ENCODE data around the gene PCDHA9.
A peak's percentile ranks its signal among the peaks of the same experiment; 100 is the strongest.

The PCDHA9 gene

DNA sequence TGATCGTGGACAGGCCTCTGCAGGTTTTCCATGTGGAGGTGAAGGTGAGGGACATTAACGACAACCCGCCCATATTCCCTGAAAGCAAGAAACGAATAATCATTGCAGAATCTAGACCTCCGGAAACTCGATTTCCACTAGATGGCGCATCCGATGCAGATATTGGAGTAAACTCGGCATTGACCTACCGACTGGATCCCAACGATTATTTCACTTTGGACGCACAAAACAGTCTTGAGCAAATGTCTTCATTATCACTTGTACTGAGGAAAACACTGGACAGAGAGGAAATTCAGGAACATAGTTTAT is 34.4 kb downstream of the PCDHA9 start:
- Histone ChIP-seq H3K4me3 (ENCODE audit: low read depth in 1 of 5, low read length in 5 of 5) (peak overlapping the region; percentile 27 to 67 (median 51)), H3K27ac (ENCODE audit: low read depth, low read length) (no peak overlapping the region), H3K9me3 (ENCODE audit: control insufficient read depth in 5 of 5, low read length in 5 of 5) (peaks cover 2 to 25% (median 20%) of the 10 kb centered on the region in 5 donors), H3K36me3 (ENCODE audit: control insufficient read depth in 5 of 5, insufficient read depth in 5 of 5, low read length in 5 of 5) (no peaks in the 10 kb centered on the region), H3K4me1 (ENCODE audit: control insufficient read depth in 5 of 5, insufficient read depth in 5 of 5, low read length in 5 of 5) (peaks cover 0 to 9% (median 0%) of the 10 kb centered on the region in 5 donors), H3K27me3 (ENCODE audit: control insufficient read depth in 5 of 5, insufficient read depth in 4 of 5, low read length in 5 of 5) (peaks cover 0 to 8% (median 4%) of the 10 kb centered on the region in 5 donors), H3K9ac (ENCODE audit: low read length in 5 of 5) (no peak overlapping the region)

DNA sequence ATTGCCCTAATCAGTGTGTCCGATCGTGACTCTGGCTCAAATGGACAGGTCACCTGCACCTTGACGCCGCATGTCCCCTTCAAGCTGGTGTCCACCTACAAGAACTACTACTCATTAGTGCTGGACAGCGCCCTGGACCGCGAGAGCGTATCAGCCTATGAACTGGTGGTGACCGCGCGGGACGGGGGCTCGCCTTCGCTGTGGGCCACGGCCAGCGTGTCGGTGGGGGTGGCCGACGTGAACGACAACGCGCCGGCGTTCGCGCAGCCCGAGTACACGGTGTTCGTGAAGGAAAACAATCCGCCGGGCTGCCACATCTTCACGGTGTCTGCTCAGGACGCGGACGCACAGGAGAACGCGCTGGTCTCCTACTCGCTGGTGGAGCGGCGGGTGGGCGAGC is 35.2 kb downstream of the PCDHA9 start:
- Histone ChIP-seq H3K4me3 (ENCODE audit: low read depth in 1 of 5, low read length in 5 of 5) (peak overlapping the region in 1 of 5 donors; percentile 17), H3K27ac (ENCODE audit: low read depth, low read length) (no peak overlapping the region), H3K27me3 (ENCODE audit: control insufficient read depth in 5 of 5, insufficient read depth in 4 of 5, low read length in 5 of 5) (peaks cover 0 to 7% (median 4%) of the 10 kb centered on the region in 5 donors), H3K9ac (ENCODE audit: low read length in 5 of 5) (no peak overlapping the region), H3K4me1 (ENCODE audit: control insufficient read depth in 5 of 5, insufficient read depth in 5 of 5, low read length in 5 of 5) (peaks cover 0 to 9% (median 0%) of the 10 kb centered on the region in 5 donors), H3K36me3 (ENCODE audit: control insufficient read depth in 5 of 5, insufficient read depth in 5 of 5, low read length in 5 of 5) (no peaks in the 10 kb centered on the region), H3K9me3 (ENCODE audit: control insufficient read depth in 5 of 5, low read length in 5 of 5) (peaks cover 2 to 24% (median 19%) of the 10 kb centered on the region in 5 donors)

DNA sequence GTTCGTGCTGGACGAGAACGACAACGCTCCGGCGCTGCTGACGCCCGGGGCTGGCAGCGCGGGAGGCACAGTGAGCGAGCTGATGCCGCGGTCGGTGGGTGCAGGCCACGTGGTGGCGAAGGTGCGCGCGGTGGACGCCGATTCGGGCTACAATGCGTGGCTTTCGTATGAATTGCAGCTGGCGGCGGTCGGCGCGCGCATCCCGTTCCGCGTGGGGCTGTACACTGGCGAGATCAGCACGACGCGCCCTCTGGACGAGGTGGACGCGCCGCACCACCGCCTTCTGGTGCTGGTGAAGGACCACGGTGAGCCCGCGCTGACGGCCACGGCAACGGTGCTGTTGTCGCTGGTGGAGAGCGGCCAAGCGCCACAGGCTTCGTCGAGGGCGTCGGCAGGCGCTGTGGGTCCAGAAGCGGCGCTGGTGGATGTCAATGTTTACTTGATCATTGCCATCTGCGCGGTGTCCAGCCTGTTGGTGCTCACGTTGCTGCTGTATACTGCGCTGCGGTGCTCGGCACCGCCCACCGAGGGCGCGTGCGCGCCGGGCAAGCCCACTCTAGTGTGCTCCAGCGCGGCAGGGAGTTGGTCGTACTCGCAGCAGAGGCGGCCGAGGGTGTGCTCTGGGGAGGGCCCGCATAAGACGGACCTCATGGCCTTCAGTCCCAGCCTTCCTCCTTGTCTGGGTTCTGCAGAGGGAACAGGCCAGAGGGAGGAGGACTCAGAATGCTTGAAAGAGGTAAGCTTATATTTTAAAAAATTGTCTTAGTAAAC is 35.9 kb downstream of the PCDHA9 start:
- H3K27me3 ChIP-seq (ENCODE audit: control insufficient read depth in 5 of 5, insufficient read depth in 4 of 5, low read length in 5 of 5), result peaks cover 0 to 7% (median 4%) of the 10 kb centered on the region in 5 donors
- peaks cover 0 to 9% (median 0%) of the 10 kb centered on the region in 5 donors for H3K4me1 ChIP-seq (ENCODE audit: control insufficient read depth in 5 of 5, insufficient read depth in 5 of 5, low read length in 5 of 5)
- H3K4me3 ChIP-seq (ENCODE audit: low read depth in 1 of 5, low read length in 5 of 5), result peak overlapping the region in 1 of 5 donors; percentile 17
- no peaks in the 10 kb centered on the region for H3K36me3 ChIP-seq (ENCODE audit: control insufficient read depth in 5 of 5, insufficient read depth in 5 of 5, low read length in 5 of 5)
- peaks cover 2 to 24% (median 19%) of the 10 kb centered on the region in 5 donors for H3K9me3 ChIP-seq (ENCODE audit: control insufficient read depth in 5 of 5, low read length in 5 of 5)
- H3K27ac ChIP-seq (ENCODE audit: low read depth, low read length), result no peak overlapping the region
- H3K9ac ChIP-seq (ENCODE audit: low read length in 5 of 5), result no peak overlapping the region
